Kidney (tissue), 14 donors: Measurements from ENCODE around the gene MTERF4. TPM values are rescaled to one million over a fixed set of nuclear protein-coding genes. Genes with fewer than 3 reads are reported as not detected.
A peak's percentile ranks its signal among the peaks of the same experiment; 100 is the strongest.

ENCODE experiments used
- DNase-seq, 5 donors: peaks; one replicate each; pipeline ENCODE4 v3.0.0-alpha.2; 2013 to 2020
- FAIRE-seq: peaks from 2 replicates; lab custom pipeline; 2012; peaks lifted over from hg19 to GRCh38; lab: Jason Lieb, UNC
- H3K27ac ChIP-seq, 2 donors: one replicate each; pipeline ENCODE4 v1.7.0; 2013; ENCODE audit warnings: low read depth in 2 of 2, low read length in 2 of 2, inconsistent platforms in 1 of 2
- H3K27me3 ChIP-seq: one replicate; pipeline ENCODE4 v1.7.1; 2013; ENCODE audit warnings: low read length, inconsistent platforms; ENCODE audit not compliant: control insufficient read depth, insufficient read depth
- H3K36me3 ChIP-seq, 3 donors: one replicate each; pipeline versions ENCODE4 v1.7.0 to v1.7.1; 2013; ENCODE audit warnings: low read length in 3 of 3, control low read depth in 1 of 3, inconsistent platforms in 1 of 3; ENCODE audit not compliant: insufficient read depth in 3 of 3, control insufficient read depth in 2 of 3
- H3K4me1 ChIP-seq, 3 donors: one replicate each; pipeline versions ENCODE4 v1.7.0 to v1.7.1; 2013; ENCODE audit warnings: low read length in 3 of 3, inconsistent platforms in 1 of 3, low read depth in 1 of 3; ENCODE audit not compliant: control insufficient read depth in 2 of 3, insufficient read depth in 2 of 3
- H3K4me3 ChIP-seq, 3 donors: one replicate each; pipeline versions ENCODE4 v1.7.0 to v1.8.1; 2013; ENCODE audit warnings: low read length in 3 of 3, control low read depth in 1 of 3, inconsistent platforms in 1 of 3
- H3K9ac ChIP-seq, 3 donors: one replicate each; pipeline versions ENCODE4 v1.7.0 to v1.7.1; 2013; ENCODE audit warnings: low read length in 3 of 3, control low read depth in 1 of 3, inconsistent platforms in 1 of 3
- H3K9me3 ChIP-seq, 3 donors: one replicate each; pipeline versions ENCODE4 v1.7.0 to v1.7.1; 2013; ENCODE audit warnings: low read length in 3 of 3, control low read depth in 1 of 3, inconsistent platforms in 1 of 3; ENCODE audit not compliant: control insufficient read depth in 2 of 3, insufficient read depth in 1 of 3
- CTCF ChIP-seq: IDR thresholded peaks from 3 replicates; pipeline ENCODE4 v1.5.1; 2012; ENCODE audit warnings: mild to moderate bottlenecking, moderate library complexity, borderline replicate concordance; ENCODE audit not compliant: insufficient read depth; ENCODE audit errors: extremely low read depth
- intact Hi-C: fragments of 100-400 bp; cut with DNase I; formaldehyde crosslinking; loops from one replicate; pipeline ENCODE4 v1.11.1; 2022
- polyA plus RNA-seq: library from polyadenylated mRNA; stranded (reverse); fragments of 350-450 nt; fragmentation: Illumina TruSeq; extraction: RNeasy Lipid Tissue Mini Kit (QIAGEN cat#74804); gene quantifications from one replicate; pipeline ENCODE4 v1.2.3, GENCODE V29; 2014; ENCODE audit warnings: low read depth, low replicate concordance; ENCODE audit not compliant: insufficient read depth
- total RNA-seq: library from RNA; stranded (reverse); fragmentation: NEBNext Ultra II Directional; extraction: Animal tissue kit (Norgen Biotek cat#: 25700); gene quantifications from one replicate; pipeline ENCODE4 v1.2.1, GENCODE V29; 2021
- donor health status: control.
- donor health status: control.
- donor health status: control.
- donor health status: control.
- donor health status: control.
- donor health status: DM: yes; HTN: yes; CAD: no.
- donor health status: Normal renal cell carcinoma (clear cell type).

The MTERF4 gene
- total and polyA plus RNA-seq, 2 donors from 2014 or later = 24.3 to 41.5 TPM

DNA sequence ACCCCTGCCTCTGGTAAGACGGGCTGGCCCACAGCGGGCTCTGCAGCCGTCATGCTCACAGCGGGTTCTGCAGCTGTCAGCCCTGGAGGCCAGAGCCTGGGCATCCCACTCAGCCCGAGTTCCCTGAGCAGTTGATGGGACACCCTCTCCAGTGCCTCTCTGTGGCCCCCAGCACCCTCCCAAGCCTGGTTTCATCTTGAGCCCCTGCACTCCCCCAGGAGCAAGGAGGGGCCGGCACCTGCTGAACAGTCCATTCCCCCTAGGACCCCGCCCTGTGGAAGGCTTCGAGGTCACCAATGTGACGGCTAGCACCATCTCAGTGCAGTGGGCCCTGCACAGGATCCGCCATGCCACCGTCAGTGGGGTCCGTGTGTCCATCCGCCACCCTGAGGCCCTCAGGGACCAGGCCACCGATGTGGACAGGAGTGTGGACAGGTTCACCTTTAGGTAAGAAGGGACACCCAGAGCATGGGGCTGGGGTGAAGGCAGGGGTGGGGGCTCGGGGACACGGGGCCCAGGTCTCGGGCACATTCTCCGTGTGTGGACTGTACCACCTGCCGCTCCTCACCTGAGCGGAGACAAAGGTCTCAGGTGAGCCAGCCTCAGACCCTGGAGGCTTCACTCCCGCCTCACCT, 34.5 kb downstream of the MTERF4 start:
- FAIRE-seq = no peak
- no peaks in the 10 kb centered on the region for H3K36me3 ChIP-seq

DNA sequence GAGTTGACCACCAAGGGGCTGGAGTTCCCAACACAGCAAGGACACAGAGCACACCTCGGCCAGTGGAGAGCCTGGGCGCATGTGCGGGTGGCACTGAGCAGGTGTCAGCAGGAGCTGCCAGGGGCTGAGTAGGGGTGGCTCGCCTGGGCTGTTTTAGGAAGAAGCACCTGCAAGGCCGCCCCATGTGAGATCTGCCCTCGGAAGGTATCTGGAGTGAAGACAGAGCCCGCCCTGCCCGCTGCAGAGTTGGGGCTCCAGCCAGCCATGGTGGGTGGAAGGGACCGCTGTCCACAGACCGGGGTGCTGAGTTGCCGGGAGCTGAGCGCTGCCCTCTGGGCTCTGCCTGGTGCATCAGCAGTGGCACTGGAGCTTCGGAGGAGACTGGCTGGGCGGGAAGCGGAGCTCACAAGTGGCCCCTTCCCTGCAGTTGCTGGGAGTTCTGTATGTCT, 35.2 kb downstream of the MTERF4 start:
- Histone ChIP-seq H3K27ac (no peak overlapping the region), H3K4me1 (peaks cover 0 to 2% (median 0%) of the 10 kb centered on the region in 3 donors), H3K4me3 (no peak overlapping the region), H3K27me3 (no peaks in the 10 kb centered on the region), H3K36me3 (no peaks in the 10 kb centered on the region), H3K9me3 (no peaks in the 10 kb centered on the region), H3K9ac (no peak overlapping the region)
- DNase-seq = peak in 4 of 5 donors; percentile 58 to 75 (median 60)
- no peak for TF ChIP-seq CTCF
- no peak for FAIRE-seq
- intact Hi-C loops = loop anchor here (10.0 kb wide), 1 partner anchor 212 kb away; no protein-coding TSS in a partner anchor

More for the DNA sequence above, 34.5 kb downstream of the MTERF4 start:
- Histone ChIP-seq H3K27ac (no peak overlapping the region), H3K9me3 (no peaks in the 10 kb centered on the region), H3K4me1 (peaks cover 0 to 2% (median 0%) of the 10 kb centered on the region in 3 donors), H3K9ac (no peak overlapping the region), H3K27me3 (no peaks in the 10 kb centered on the region), H3K4me3 (no peak overlapping the region)
- intact Hi-C loops = loop anchor here (10.0 kb wide), 1 partner anchor 213 kb away; no protein-coding TSS in a partner anchor
- peak in 1 of 5 donors; percentile 68 for DNase-seq
- TF ChIP-seq CTCF = no peak

DNA sequence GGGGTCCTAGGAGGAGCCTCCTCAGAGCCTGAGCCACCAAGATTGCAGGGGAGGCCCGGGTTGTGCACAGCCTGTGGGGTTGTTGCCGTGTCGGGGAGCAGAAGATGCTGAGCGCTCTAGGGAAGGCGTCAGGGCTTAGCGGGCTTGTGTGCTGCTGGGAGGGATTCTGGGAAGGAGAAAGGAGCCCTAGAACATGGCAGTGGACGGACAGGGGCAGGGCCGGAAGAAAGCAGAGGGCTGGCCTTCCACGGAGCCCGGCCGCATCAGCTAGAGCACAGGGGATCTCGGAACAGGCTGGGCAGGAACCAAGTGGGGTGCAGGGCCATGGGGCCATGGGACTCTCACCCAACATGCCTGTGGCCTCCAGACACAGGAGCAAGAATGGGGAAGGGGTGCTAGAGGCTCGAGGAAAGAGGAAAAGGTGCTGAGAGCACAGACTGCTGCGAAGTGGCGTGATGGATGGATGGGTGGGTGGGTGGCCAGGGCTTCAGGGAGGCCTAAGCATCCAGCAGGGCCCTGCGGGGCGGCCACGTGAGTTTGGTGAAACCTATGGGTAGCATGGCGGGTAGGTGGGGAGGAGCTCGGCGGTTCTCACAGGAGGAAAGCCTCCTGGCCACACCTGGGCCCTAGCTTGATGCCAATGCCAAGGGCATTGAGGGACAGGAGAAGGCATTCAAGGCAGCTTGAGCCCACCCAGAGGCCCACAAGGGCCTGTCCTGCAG, 35.8 kb downstream of the MTERF4 start:
- no peak overlapping the region for H3K4me3 ChIP-seq
- no peak for FAIRE-seq
- intact Hi-C loops = loop anchor here (10.0 kb wide), 1 partner anchor 212 kb away; no protein-coding TSS in a partner anchor
- H3K36me3 ChIP-seq = no peaks in the 10 kb centered on the region
- TF ChIP-seq CTCF = no peak
- no peaks in the 10 kb centered on the region for H3K9me3 ChIP-seq
- DNase-seq = peak in 1 of 5 donors; percentile 67
- H3K27me3 ChIP-seq = no peaks in the 10 kb centered on the region
- peaks cover 0 to 2% (median 0%) of the 10 kb centered on the region in 3 donors for H3K4me1 ChIP-seq
- no peak overlapping the region for H3K27ac ChIP-seq
- H3K9ac ChIP-seq = no peak overlapping the region
